ENCODE measurements around the gene CLEC1A. TPM values are rescaled to one million over a fixed set of nuclear protein-coding genes. Genes with fewer than 3 reads are reported as not detected.

CLEC1A gene
- total RNA-seq, 2 experiments from 2014 or later, result not detected

DNA sequence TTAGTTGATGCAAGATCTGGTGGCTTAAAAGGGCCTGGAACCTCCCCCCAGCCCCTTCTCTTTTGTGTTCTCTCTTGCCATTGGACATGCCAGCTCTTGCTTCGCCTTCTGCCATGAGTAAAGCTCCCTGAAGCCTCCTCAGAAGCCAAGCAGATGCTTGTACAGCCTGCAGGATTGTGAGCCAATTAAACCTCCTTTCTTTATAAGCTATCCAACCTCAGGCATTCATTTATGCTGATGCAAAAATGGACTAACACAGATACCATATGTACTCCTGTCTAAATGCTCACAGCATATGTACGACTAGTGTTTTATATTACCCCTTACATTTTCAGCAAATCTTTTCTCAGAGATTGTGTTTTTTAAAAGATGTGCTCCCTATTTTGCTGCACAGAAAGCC lies 26.7 kb downstream of the CLEC1A start:
- Mint-ChIP-seq H3K4me1 (ENCODE audit: low read depth) (no peaks in the 10 kb centered on the region), H3K27me3 (peaks cover 14% of the 10 kb centered on the region), H3K36me3 (ENCODE audit: low read depth) (no peaks in the 10 kb centered on the region), H3K9me3 (no peaks in the 10 kb centered on the region), H3K27ac (no peak overlapping the region), H3K4me3 (no peak overlapping the region)
- ChIA-PET POLR2A (no interaction called here), CTCF (no interaction called here)
- Histone ChIP-seq H3K4me1 (ENCODE audit: insufficient read depth, low read length) (no peaks in the 10 kb centered on the region), H3K27me3 (ENCODE audit: control insufficient read depth in 1 of 2, insufficient read depth in 2 of 2, low read length in 2 of 2) (peaks cover 0 to 4% of the 10 kb centered on the region in 2 experiments), H3K36me3 (ENCODE audit: insufficient read depth, low read length) (no peaks in the 10 kb centered on the region), H3K4me3 (ENCODE audit: low read length) (no peak overlapping the region), H3K9me3 (ENCODE audit: control insufficient read depth in 1 of 2, insufficient read depth in 1 of 2, low read length in 2 of 2) (no peaks in the 10 kb centered on the region), H3K27ac (ENCODE audit: low read depth in 1 of 2, low read length in 2 of 2) (no peak overlapping the region)
- no peak for ATAC-seq (ENCODE audit: poor library complexity)
- intact Hi-C loops (cut with DNase I, micrococcal nuclease), result no loop called here
- DNase-seq, result no peak
- TF ChIP-seq, protein P1, sequence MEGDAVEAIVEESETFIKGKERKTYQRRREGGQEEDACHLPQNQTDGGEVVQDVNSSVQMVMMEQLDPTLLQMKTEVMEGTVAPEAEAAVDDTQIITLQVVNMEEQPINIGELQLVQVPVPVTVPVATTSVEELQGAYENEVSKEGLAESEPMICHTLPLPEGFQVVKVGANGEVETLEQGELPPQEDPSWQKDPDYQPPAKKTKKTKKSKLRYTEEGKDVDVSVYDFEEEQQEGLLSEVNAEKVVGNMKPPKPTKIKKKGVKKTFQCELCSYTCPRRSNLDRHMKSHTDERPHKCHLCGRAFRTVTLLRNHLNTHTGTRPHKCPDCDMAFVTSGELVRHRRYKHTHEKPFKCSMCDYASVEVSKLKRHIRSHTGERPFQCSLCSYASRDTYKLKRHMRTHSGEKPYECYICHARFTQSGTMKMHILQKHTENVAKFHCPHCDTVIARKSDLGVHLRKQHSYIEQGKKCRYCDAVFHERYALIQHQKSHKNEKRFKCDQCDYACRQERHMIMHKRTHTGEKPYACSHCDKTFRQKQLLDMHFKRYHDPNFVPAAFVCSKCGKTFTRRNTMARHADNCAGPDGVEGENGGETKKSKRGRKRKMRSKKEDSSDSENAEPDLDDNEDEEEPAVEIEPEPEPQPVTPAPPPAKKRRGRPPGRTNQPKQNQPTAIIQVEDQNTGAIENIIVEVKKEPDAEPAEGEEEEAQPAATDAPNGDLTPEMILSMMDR (IDR thresholded peaks at IDR 0.05), result no peak

DNA sequence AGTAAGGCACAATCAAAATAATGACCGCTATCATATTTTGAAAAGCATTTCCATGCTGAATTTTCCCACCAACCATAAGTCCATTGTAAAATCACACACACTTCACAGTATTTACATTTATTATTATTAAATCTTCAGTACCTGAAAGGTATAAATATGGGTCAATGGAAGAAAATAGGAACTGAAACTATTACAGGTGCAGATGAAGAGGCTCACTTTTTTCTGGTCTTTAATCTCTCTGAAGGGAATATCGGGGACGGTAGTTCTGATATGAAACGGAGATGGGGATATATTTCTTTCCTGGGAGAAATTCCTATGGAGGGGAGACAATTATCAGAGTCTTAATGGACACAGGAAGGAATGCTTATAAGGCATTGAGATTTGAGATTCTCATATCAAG lies 28.4 kb downstream of the CLEC1A start:
- no peak for ATAC-seq (ENCODE audit: poor library complexity)
- H3K9me3 Mint-ChIP-seq, result no peaks in the 10 kb centered on the region
- no peaks in the 10 kb centered on the region for H3K4me1 Mint-ChIP-seq (ENCODE audit: low read depth)

DNA sequence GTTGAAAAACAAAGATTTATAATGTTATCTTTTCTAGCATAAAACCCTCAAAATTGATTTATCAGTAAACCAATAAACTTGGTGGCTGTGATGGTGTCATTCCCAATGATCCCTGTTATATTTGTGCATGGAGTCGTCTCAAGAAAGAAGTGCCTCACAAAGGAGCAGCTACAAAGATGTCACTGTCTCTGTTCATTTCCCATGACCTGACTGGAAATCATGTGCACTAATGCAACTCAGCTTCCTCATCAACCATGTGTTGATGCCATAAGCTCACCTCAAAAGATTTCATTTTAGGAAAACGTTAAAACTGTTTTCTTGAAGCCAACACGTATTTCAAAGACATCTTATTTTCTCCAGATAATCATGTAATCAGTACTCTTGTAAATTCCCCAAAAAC lies 28.8 kb downstream of the CLEC1A start:
- Histone ChIP-seq H3K9me3 (ENCODE audit: control insufficient read depth in 1 of 2, insufficient read depth in 1 of 2, low read length in 2 of 2) (no peaks in the 10 kb centered on the region), H3K4me3 (ENCODE audit: low read length) (no peak overlapping the region), H3K4me1 (ENCODE audit: insufficient read depth, low read length) (no peaks in the 10 kb centered on the region), H3K36me3 (ENCODE audit: insufficient read depth, low read length) (no peaks in the 10 kb centered on the region), H3K27ac (ENCODE audit: low read depth in 1 of 2, low read length in 2 of 2) (no peak overlapping the region), H3K27me3 (ENCODE audit: control insufficient read depth in 1 of 2, insufficient read depth in 2 of 2, low read length in 2 of 2) (peaks cover 0 to 7% of the 10 kb centered on the region in 2 experiments)
- TF ChIP-seq, protein P1 (IDR thresholded peaks at IDR 0.05), result no peak
- DNase-seq (no peak), ATAC-seq (ENCODE audit: poor library complexity) (no peak)
- ChIA-PET CTCF (no interaction called here), POLR2A (no interaction called here)
- intact Hi-C loops (cut with DNase I, micrococcal nuclease), result no loop called here
- H3K4me1 Mint-ChIP-seq (ENCODE audit: low read depth), result no peaks in the 10 kb centered on the region
- H3K27ac Mint-ChIP-seq, result no peak overlapping the region
- no peaks in the 10 kb centered on the region for H3K9me3 Mint-ChIP-seq
- H3K27me3 Mint-ChIP-seq, result peaks cover 22% of the 10 kb centered on the region
- H3K36me3 Mint-ChIP-seq (ENCODE audit: low read depth), result no peaks in the 10 kb centered on the region
- no peak overlapping the region for H3K4me3 Mint-ChIP-seq

More for the DNA sequence above, 28.4 kb downstream of the CLEC1A start:
- H3K4me1 ChIP-seq (ENCODE audit: insufficient read depth, low read length), result no peaks in the 10 kb centered on the region
- no peaks in the 10 kb centered on the region for H3K9me3 ChIP-seq (ENCODE audit: control insufficient read depth in 1 of 2, insufficient read depth in 1 of 2, low read length in 2 of 2)
- H3K27me3 ChIP-seq (ENCODE audit: control insufficient read depth in 1 of 2, insufficient read depth in 2 of 2, low read length in 2 of 2), result peaks cover 0 to 7% of the 10 kb centered on the region in 2 experiments
- TF ChIP-seq, protein P1 (IDR thresholded peaks at IDR 0.05), result no peak
- Mint-ChIP-seq H3K36me3 (ENCODE audit: low read depth) (no peaks in the 10 kb centered on the region), H3K27ac (no peak overlapping the region), H3K27me3 (peaks cover 22% of the 10 kb centered on the region), H3K4me3 (no peak overlapping the region)
- intact Hi-C loops (cut with DNase I, micrococcal nuclease), result no loop called here
- no peak for DNase-seq
- H3K4me3 ChIP-seq (ENCODE audit: low read length), result no peak overlapping the region
- ChIA-PET CTCF (no interaction called here), POLR2A (no interaction called here)
- no peak overlapping the region for H3K27ac ChIP-seq (ENCODE audit: low read depth in 1 of 2, low read length in 2 of 2)
- H3K36me3 ChIP-seq (ENCODE audit: insufficient read depth, low read length), result no peaks in the 10 kb centered on the region
